H1 (cell line): Measurements from ENCODE around the gene PPP1R13B. TPM values are rescaled to one million over a fixed set of nuclear protein-coding genes. Genes with fewer than 3 reads are reported as not detected.

Experiments
- CBX8 ChIP-seq: fragments of 300-800, 300-1000 bp; sonication (generic); IDR thresholded peaks from 2 replicates; pipeline ENCODE4 v1.7.1; 2016; ENCODE audit warnings: low read depth, low read length, borderline replicate concordance
- CHD2 ChIP-seq: IDR thresholded peaks from 2 replicates; pipeline ENCODE4 v1.6.1; 2012; ENCODE audit warnings: low read length, improper control_type of control experiment
- CTBP2 ChIP-seq: IDR thresholded peaks from 2 replicates; pipeline ENCODE4 v1.7.0; 2011; ENCODE audit warnings: borderline replicate concordance, mild to moderate bottlenecking, moderate library complexity, mixed read lengths, low read length; ENCODE audit not compliant: insufficient read depth, insufficient read length
- FOSL1 ChIP-seq: IDR thresholded peaks from 2 replicates; pipeline ENCODE4 v1.6.1; 2011; ENCODE audit warnings: mild to moderate bottlenecking, low read depth, low read length, moderate library complexity; ENCODE audit not compliant: insufficient read depth
- HDAC6 ChIP-seq: IDR thresholded peaks from one replicate; pipeline ENCODE4 v1.7.1; 2012; ENCODE audit warnings: low read depth, mild to moderate bottlenecking, inconsistent platforms, low read length, moderate library complexity
- KDM4A ChIP-seq: IDR thresholded peaks from one replicate; pipeline ENCODE4 v1.7.1; 2012; ENCODE audit warnings: low read depth, mild to moderate bottlenecking, moderate library complexity, low read length, inconsistent platforms; ENCODE audit not compliant: severe bottlenecking
- RAD21 ChIP-seq, 2 experiments: IDR thresholded peaks in 1 of 2; conservative IDR thresholded peaks in 1 of 2; 2 replicates each; pipeline ENCODE4 v1.6.1; 2011; ENCODE audit warnings: low read depth in 2 of 2, low read length in 2 of 2, improper control_type of control experiment in 1 of 2, inconsistent platforms in 1 of 2, mild to moderate bottlenecking in 1 of 2, moderate library complexity in 1 of 2
- SRF ChIP-seq: IDR thresholded peaks from 2 replicates; pipeline ENCODE4 v1.6.1; 2011; ENCODE audit warnings: mild to moderate bottlenecking, low read depth, low read length, moderate library complexity
- SUZ12 ChIP-seq: fragments of 200-600 bp; sonication (generic); IDR thresholded peaks from 2 replicates; pipeline ENCODE4 v1.6.1; 2012; ENCODE audit warnings: mild to moderate bottlenecking, inconsistent platforms, low read length, moderate library complexity, mixed read lengths
- polyA plus RNA-seq, 7 experiments: library from polyadenylated mRNA; depleted of rRNA in 3 of 7; stranded (reverse) in 5 of 7; unstranded in 2 of 7; fragments of >200 nt in 5 of 7; fragments of 200-250 nt in 2 of 7; gene quantifications; 1 replicate in 5 of 7; 2 replicates in 1 of 7; 4 replicates in 1 of 7; pipeline versions ENCODE4 v1.2.1 to v1.2.3, GENCODE V29; 2011 to 2013; ENCODE audit warnings: missing spikeins in 2 of 7, mixed read lengths in 2 of 7
- total RNA-seq: library from RNA; stranded (reverse); fragmentation: NEBNext Ultra II Directional; extraction: Animal tissue kit (Norgen Biotek cat#: 25700); gene quantifications from 2 replicates; pipeline ENCODE4 v1.2.1, GENCODE V29; 2021
- TF ChIP-seq, protein P1 (sequence below): fragments of 300-600 bp; sonication (generic); IDR thresholded peaks from 2 replicates; pipeline ENCODE4 v1.7.1; 2012; ENCODE audit warnings: low read length, moderate library complexity, mild to moderate bottlenecking, inconsistent platforms; ENCODE audit not compliant: insufficient replicate concordance
- TF ChIP-seq, protein P2 (sequence below): IDR thresholded peaks from 2 replicates; pipeline ENCODE4 v1.6.1; 2011; ENCODE audit warnings: low read depth, mild to moderate bottlenecking, low read length; ENCODE audit not compliant: insufficient read depth

PPP1R13B gene
- total and polyA plus RNA-seq, 2 of the 8 experiments (the other 6 are each of a cell fraction or from before 2014, with no cell fraction given): 2.6 to 8.9 TPM

DNA sequence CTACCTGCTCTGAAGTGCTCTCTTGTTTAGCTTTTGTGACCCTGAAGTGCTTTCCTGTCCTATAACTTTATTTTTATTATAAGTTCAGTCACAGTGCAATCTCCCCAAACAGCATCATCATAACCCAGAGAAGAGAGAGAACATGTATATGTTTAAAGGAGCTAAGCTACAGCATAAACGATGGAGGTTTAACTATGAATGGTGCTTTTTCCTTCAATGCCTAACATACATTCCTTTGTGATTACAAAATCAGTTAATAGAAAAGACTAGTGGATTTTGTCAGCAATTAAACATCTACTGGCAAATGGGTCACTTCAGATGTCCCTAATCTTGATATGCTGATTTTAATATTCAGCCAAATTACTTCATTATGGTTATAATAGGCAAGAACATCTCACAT, 85.3 kb downstream of the PPP1R13B start (continued):
- TF ChIP-seq, protein P1, sequence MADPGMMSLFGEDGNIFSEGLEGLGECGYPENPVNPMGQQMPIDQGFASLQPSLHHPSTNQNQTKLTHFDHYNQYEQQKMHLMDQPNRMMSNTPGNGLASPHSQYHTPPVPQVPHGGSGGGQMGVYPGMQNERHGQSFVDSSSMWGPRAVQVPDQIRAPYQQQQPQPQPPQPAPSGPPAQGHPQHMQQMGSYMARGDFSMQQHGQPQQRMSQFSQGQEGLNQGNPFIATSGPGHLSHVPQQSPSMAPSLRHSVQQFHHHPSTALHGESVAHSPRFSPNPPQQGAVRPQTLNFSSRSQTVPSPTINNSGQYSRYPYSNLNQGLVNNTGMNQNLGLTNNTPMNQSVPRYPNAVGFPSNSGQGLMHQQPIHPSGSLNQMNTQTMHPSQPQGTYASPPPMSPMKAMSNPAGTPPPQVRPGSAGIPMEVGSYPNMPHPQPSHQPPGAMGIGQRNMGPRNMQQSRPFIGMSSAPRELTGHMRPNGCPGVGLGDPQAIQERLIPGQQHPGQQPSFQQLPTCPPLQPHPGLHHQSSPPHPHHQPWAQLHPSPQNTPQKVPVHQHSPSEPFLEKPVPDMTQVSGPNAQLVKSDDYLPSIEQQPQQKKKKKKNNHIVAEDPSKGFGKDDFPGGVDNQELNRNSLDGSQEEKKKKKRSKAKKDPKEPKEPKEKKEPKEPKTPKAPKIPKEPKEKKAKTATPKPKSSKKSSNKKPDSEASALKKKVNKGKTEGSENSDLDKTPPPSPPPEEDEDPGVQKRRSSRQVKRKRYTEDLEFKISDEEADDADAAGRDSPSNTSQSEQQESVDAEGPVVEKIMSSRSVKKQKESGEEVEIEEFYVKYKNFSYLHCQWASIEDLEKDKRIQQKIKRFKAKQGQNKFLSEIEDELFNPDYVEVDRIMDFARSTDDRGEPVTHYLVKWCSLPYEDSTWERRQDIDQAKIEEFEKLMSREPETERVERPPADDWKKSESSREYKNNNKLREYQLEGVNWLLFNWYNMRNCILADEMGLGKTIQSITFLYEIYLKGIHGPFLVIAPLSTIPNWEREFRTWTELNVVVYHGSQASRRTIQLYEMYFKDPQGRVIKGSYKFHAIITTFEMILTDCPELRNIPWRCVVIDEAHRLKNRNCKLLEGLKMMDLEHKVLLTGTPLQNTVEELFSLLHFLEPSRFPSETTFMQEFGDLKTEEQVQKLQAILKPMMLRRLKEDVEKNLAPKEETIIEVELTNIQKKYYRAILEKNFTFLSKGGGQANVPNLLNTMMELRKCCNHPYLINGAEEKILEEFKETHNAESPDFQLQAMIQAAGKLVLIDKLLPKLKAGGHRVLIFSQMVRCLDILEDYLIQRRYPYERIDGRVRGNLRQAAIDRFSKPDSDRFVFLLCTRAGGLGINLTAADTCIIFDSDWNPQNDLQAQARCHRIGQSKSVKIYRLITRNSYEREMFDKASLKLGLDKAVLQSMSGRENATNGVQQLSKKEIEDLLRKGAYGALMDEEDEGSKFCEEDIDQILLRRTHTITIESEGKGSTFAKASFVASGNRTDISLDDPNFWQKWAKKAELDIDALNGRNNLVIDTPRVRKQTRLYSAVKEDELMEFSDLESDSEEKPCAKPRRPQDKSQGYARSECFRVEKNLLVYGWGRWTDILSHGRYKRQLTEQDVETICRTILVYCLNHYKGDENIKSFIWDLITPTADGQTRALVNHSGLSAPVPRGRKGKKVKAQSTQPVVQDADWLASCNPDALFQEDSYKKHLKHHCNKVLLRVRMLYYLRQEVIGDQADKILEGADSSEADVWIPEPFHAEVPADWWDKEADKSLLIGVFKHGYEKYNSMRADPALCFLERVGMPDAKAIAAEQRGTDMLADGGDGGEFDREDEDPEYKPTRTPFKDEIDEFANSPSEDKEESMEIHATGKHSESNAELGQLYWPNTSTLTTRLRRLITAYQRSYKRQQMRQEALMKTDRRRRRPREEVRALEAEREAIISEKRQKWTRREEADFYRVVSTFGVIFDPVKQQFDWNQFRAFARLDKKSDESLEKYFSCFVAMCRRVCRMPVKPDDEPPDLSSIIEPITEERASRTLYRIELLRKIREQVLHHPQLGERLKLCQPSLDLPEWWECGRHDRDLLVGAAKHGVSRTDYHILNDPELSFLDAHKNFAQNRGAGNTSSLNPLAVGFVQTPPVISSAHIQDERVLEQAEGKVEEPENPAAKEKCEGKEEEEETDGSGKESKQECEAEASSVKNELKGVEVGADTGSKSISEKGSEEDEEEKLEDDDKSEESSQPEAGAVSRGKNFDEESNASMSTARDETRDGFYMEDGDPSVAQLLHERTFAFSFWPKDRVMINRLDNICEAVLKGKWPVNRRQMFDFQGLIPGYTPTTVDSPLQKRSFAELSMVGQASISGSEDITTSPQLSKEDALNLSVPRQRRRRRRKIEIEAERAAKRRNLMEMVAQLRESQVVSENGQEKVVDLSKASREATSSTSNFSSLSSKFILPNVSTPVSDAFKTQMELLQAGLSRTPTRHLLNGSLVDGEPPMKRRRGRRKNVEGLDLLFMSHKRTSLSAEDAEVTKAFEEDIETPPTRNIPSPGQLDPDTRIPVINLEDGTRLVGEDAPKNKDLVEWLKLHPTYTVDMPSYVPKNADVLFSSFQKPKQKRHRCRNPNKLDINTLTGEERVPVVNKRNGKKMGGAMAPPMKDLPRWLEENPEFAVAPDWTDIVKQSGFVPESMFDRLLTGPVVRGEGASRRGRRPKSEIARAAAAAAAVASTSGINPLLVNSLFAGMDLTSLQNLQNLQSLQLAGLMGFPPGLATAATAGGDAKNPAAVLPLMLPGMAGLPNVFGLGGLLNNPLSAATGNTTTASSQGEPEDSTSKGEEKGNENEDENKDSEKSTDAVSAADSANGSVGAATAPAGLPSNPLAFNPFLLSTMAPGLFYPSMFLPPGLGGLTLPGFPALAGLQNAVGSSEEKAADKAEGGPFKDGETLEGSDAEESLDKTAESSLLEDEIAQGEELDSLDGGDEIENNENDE: no peak
- TF ChIP-seq HDAC6 (no peak), CHD2 (no peak), RAD21 (IDR thresholded peaks at IDR 0.05 in 1 of 2, conservative IDR thresholded peaks at IDR 0.05 in 1 of 2; ENCODE audit: low read depth in 2 of 2, low read length in 2 of 2) (no peak), FOSL1 (no peak), SRF (no peak), SUZ12 (no peak), KDM4A (no peak), CBX8 (no peak), CTBP2 (no peak)
- TF ChIP-seq, protein P2, sequence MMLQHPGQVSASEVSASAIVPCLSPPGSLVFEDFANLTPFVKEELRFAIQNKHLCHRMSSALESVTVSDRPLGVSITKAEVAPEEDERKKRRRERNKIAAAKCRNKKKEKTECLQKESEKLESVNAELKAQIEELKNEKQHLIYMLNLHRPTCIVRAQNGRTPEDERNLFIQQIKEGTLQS: no peak
